ENCODE measurements around the gene SGCE. TPM values are rescaled to one million over a fixed set of nuclear protein-coding genes. Genes with fewer than 3 reads are reported as not detected.

Gene SGCE
- total and polyA plus RNA-seq, 10 of the 15 experiments (the other 5 are each of a cell fraction or from before 2014, with no cell fraction given): 30.5 to 80.1 (median 49.2) TPM

DNA sequence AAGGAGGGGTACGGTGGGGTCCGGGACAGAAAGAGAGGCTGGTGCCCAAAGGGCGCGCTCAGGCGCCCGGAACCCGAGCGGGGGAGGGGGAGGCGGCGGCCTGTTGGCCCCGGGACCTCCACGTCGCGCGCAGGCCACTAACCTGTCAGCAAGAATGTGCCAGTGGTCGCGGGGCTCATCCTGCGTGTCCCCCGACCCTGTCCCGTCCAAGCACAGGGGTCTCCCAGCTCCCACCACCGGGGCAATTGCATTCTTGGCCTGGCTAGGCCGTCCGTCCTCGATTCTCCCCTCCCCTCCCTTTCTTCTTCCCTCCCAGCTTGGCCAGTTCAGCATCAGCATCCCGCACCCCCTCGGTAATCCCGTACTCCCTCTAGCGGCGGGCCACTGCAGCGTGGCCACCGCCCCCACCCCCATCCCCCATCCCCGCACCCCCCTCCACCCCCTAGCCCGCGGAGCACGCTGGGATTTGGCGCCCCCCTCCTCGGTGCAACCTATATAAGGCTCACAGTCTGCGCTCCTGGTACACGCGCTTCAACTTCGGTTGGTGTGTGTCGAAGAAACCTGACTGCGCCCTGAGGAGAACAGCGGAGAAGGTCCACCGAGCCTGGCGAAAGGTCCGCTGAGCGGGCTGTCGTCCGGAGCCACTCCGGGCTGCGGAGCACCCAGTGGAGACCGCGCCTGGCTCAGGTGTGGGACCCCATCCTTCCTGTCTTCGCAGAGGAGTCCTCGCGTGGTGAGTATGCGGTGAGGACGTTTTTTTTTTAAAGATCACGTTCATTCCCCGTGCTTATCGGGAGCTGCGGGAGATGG, at the start of gene SGCE (continued):
- TF ChIP-seq, protein P1, sequence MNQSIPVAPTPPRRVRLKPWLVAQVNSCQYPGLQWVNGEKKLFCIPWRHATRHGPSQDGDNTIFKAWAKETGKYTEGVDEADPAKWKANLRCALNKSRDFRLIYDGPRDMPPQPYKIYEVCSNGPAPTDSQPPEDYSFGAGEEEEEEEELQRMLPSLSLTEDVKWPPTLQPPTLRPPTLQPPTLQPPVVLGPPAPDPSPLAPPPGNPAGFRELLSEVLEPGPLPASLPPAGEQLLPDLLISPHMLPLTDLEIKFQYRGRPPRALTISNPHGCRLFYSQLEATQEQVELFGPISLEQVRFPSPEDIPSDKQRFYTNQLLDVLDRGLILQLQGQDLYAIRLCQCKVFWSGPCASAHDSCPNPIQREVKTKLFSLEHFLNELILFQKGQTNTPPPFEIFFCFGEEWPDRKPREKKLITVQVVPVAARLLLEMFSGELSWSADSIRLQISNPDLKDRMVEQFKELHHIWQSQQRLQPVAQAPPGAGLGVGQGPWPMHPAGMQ (IDR thresholded peaks at IDR 0.05; ENCODE audit: borderline replicate concordance): no peak
- TF ChIP-seq HSF1 (IDR thresholded peaks at IDR 0.05; ENCODE audit: low read depth, low read length) (no peak), KAT2A (conservative IDR thresholded peaks at IDR 0.05; ENCODE audit: control insufficient read depth, low read depth, low read length) (no peak), TCF12 (IDR thresholded peaks at IDR 0.05; ENCODE audit: low read depth, low read length) (no peak), KDM1A (IDR thresholded peaks at IDR 0.05; ENCODE audit: borderline replicate concordance) (no peak), RCOR1 (conservative IDR thresholded peaks at IDR 0.05; ENCODE audit: low read depth, low read length) (no peak), PAX5 (IDR thresholded peaks at IDR 0.05; ENCODE audit: borderline replicate concordance, low read depth, low read length) (no peak), ATF2 (IDR thresholded peaks at IDR 0.05; ENCODE audit: low read length) (no peak), SRF (IDR thresholded peaks at IDR 0.05; ENCODE audit: low read depth in 2 of 2, low read length in 2 of 2) (0 out of 4 replicates have a peak, but pooled peaks of 1 of the 2 experiments have one; percentile 33), TBL1XR1 (IDR thresholded peaks at IDR 0.05; ENCODE audit: low read depth, low read length) (no peak), ZBED1 (IDR thresholded peaks at IDR 0.05; ENCODE audit: borderline replicate concordance) (no peak; the same call in 1 of the 2 replicates), NFIC (IDR thresholded peaks at IDR 0.05; ENCODE audit: low read depth, low read length) (no peak), CTCF (IDR thresholded peaks at IDR 0.05 in 2 of 3, conservative IDR thresholded peaks at IDR 0.05 in 1 of 3; ENCODE audit: control insufficient read depth in 2 of 3, extremely low read depth in 1 of 3, insufficient read depth in 1 of 3, low read depth in 3 of 3, low read length in 3 of 3) (peak in 2 of 3 experiments; percentile 55 to 57; a peak in 4 of 6 replicates), NFXL1 (IDR thresholded peaks at IDR 0.05; ENCODE audit: borderline replicate concordance) (no peak), MEF2B (IDR thresholded peaks at IDR 0.05; ENCODE audit: partially characterized antibody, poor library complexity, severe bottlenecking) (no peak), SREBF1 (IDR thresholded peaks at IDR 0.05; ENCODE audit: low read length) (no peak), FOXM1 (IDR thresholded peaks at IDR 0.05; ENCODE audit: low read depth, low read length) (no peak), ATF3 (IDR thresholded peaks at IDR 0.05; ENCODE audit: borderline replicate concordance, extremely low read depth, low read depth, low read length) (no peak), CHD2 (IDR thresholded peaks at IDR 0.05; ENCODE audit: borderline replicate concordance, low read depth, low read length) (0 out of 2 replicates have a peak, but pooled peaks have one; percentile 59), RBBP5 (conservative IDR thresholded peaks at IDR 0.05) (no peak), IRF4 (IDR thresholded peaks at IDR 0.05; ENCODE audit: low read depth, low read length) (0 out of 2 replicates have a peak, but pooled peaks have one; percentile 25), JUNB (IDR thresholded peaks at IDR 0.05) (no peak), SIX5 (IDR thresholded peaks at IDR 0.05; ENCODE audit: low read depth, low read length, severe bottlenecking) (no peak), YY1 (IDR thresholded peaks at IDR 0.05; ENCODE audit: low read depth, low read length) (0 out of 2 replicates have a peak, but pooled peaks have one; percentile 20), SMAD5 (IDR thresholded peaks at IDR 0.05; ENCODE audit: low read depth) (0 out of 2 replicates have a peak, but pooled peaks have one; percentile 18)

All from GM12878 (cell line).